Endothelial cell of umbilical vein (primary cell): ENCODE data around the gene FOXO1. TPM values are rescaled to one million over a fixed set of nuclear protein-coding genes. Genes with fewer than 3 reads are reported as not detected.

Experiments
- BruUV-seq: library from RNA; stranded (reverse); fragments of 400-500 nt; replicated peaks from 2 replicates; lab custom pipeline; 2021; lab: Mats Ljungman, UMichigan
- CTCF ChIA-PET: fragments of 300-600, 350-600 bp; sonication (Branson Sonifier 250); formaldehyde crosslinking; loops from one replicate; lab custom pipeline; 2021; ENCODE audit warnings: antibody characterized with exemption, inconsistent platforms; lab: Charles Lee
- POLR2A ChIA-PET: fragments of 300-600, 350-600 bp; sonication (Branson Sonifier 250); formaldehyde crosslinking; loops from one replicate; lab custom pipeline; 2021; ENCODE audit warnings: antibody characterized with exemption, inconsistent platforms; lab: Charles Lee
- DNase-seq: peaks from one replicate; pipeline ENCODE4 v3.0.0-alpha.2; 2011; ENCODE audit warnings: low read depth, low spot score
- FAIRE-seq: peaks from 2 replicates; lab custom pipeline; 2011; peaks lifted over from hg19 to GRCh38; lab: Jason Lieb, UNC
- H2AFZ ChIP-seq: 2 replicates; pipeline ENCODE4 v1.6.0; 2012; ENCODE audit warnings: low read depth, low read length, control low read depth, inconsistent platforms
- H3K27ac ChIP-seq: 2 replicates; pipeline ENCODE4 v1.5.1; 2011; ENCODE audit warnings: low read depth, mild to moderate bottlenecking, control low read depth, low read length, moderate library complexity; ENCODE audit not compliant: insufficient read depth
- H3K27me3 ChIP-seq, 2 experiments: 2 replicates each; pipeline versions ENCODE4 v1.6.0 to v1.6.1; 2011; ENCODE audit warnings: low read length in 2 of 2, mixed read lengths in 1 of 2; ENCODE audit not compliant: control insufficient read depth in 2 of 2, insufficient read depth in 2 of 2
- H3K36me3 ChIP-seq, 2 experiments: 2 replicates in 1 of 2; 3 replicates in 1 of 2; pipeline ENCODE4 v1.5.1; 2011; ENCODE audit warnings: low read length in 2 of 2, mild to moderate bottlenecking in 1 of 2, moderate library complexity in 1 of 2; ENCODE audit not compliant: control insufficient read depth in 2 of 2, insufficient read depth in 2 of 2; ENCODE audit errors: extremely low read depth in 1 of 2
- H3K4me1 ChIP-seq: 3 replicates; pipeline ENCODE4 v1.5.1; 2011; ENCODE audit warnings: mild to moderate bottlenecking, low read length; ENCODE audit not compliant: control insufficient read depth, insufficient read depth; ENCODE audit errors: extremely low read depth
- H3K4me2 ChIP-seq: 2 replicates; pipeline ENCODE4 v1.6.1; 2011; ENCODE audit warnings: low read length, control low read depth, mixed read lengths; ENCODE audit not compliant: insufficient read depth
- H3K4me3 ChIP-seq, 3 experiments: fragments of 200-600 bp in 1 of 3; sonication (generic), shearing (Covaris generic) in 1 of 3; replicated peaks in 1 of 3; 2 replicates each; pipeline ENCODE4 v1.5.1; 2011 to 2016; ENCODE audit warnings: control low read depth in 3 of 3, low read length in 3 of 3, mild to moderate bottlenecking in 2 of 3, inconsistent platforms in 1 of 3, low read depth in 1 of 3, moderate library complexity in 1 of 3; ENCODE audit not compliant: insufficient read depth in 1 of 3
- H3K79me2 ChIP-seq: 2 replicates; pipeline ENCODE4 v1.6.0; 2012; ENCODE audit warnings: low read length, inconsistent platforms; ENCODE audit not compliant: control insufficient read depth, insufficient read depth
- H3K9ac ChIP-seq: replicated peaks from 2 replicates; pipeline ENCODE3; 2011; ENCODE audit warnings: low read length, control low read depth; ENCODE audit not compliant: insufficient read depth; ENCODE audit errors: extremely low read depth
- H3K9me1 ChIP-seq: replicated peaks from 3 replicates; pipeline ENCODE4 v1.6.0; 2011; ENCODE audit warnings: mild to moderate bottlenecking, low read length; ENCODE audit not compliant: control insufficient read depth, insufficient read depth; ENCODE audit errors: extremely low read depth
- H3K9me3 ChIP-seq: replicated peaks from 2 replicates; pipeline ENCODE4 v1.5.1; 2012; ENCODE audit warnings: low read length, inconsistent platforms; ENCODE audit not compliant: control insufficient read depth, insufficient read depth
- H4K20me1 ChIP-seq: replicated peaks from 2 replicates; pipeline ENCODE3; 2011; ENCODE audit warnings: mild to moderate bottlenecking, low read length; ENCODE audit not compliant: control insufficient read depth, insufficient read depth; ENCODE audit errors: extremely low read depth
- EZH2 ChIP-seq: IDR thresholded peaks from 2 replicates; pipeline ENCODE4 v1.6.1; 2012; ENCODE audit warnings: borderline replicate concordance, low read depth, mild to moderate bottlenecking, moderate library complexity, low read length, inconsistent platforms; ENCODE audit not compliant: severe bottlenecking
- FOS ChIP-seq: IDR thresholded peaks from 2 replicates; pipeline ENCODE4 v1.6.1; 2011; ENCODE audit warnings: mild to moderate bottlenecking, low read length, moderate library complexity, borderline replicate concordance; ENCODE audit not compliant: insufficient read depth
- GATA2 ChIP-seq: IDR thresholded peaks from 2 replicates; pipeline ENCODE4 v1.7.0; 2011; ENCODE audit warnings: low read depth, mild to moderate bottlenecking, moderate library complexity, mixed read lengths, low read length; ENCODE audit not compliant: insufficient read length, insufficient read depth
- JUN ChIP-seq: IDR thresholded peaks from 2 replicates; pipeline ENCODE4 v1.6.1; 2011; ENCODE audit warnings: borderline replicate concordance, low read depth; ENCODE audit not compliant: insufficient read length, insufficient read depth
- MYC ChIP-seq: IDR thresholded peaks from one replicate; pipeline ENCODE4 v1.6.1; 2011; ENCODE audit warnings: mild to moderate bottlenecking, low read depth, low read length
- POLR2A ChIP-seq: IDR thresholded peaks from 2 replicates; pipeline ENCODE4 v1.6.1; 2012; ENCODE audit warnings: low read depth, mild to moderate bottlenecking, control low read depth, low read length
- POLR2AphosphoS5 ChIP-seq: IDR thresholded peaks from 2 replicates; pipeline ENCODE4 v1.6.1; 2012; ENCODE audit warnings: low read depth, mild to moderate bottlenecking, control low read depth, low read length, moderate library complexity; ENCODE audit not compliant: insufficient read depth
- dilution Hi-C: fragments of 300-500 bp; cut with MboI; formaldehyde crosslinking; loops from one replicate; pipeline ENCODE4 v1.15.0; 2019; ENCODE audit warnings: low sequenced_read_pairs; ENCODE audit not compliant: extremely low pct_ligation_motif_present
- intact Hi-C: fragments of 100-400 bp; cut with micrococcal nuclease; formaldehyde crosslinking; loops from one replicate; pipeline ENCODE4 v1.10.0; 2022
- polyA plus RNA-seq, 4 experiments: library from polyadenylated mRNA; depleted of rRNA in 3 of 4; stranded (reverse) in 3 of 4; unstranded in 1 of 4; fragments of >200 nt; gene quantifications; 2 replicates each; pipeline versions ENCODE4 v1.2.1 to v1.2.3, GENCODE V29; 2011 to 2012; ENCODE audit warnings: missing spikeins in 1 of 4
- total RNA-seq: library from RNA; stranded (reverse); gene quantifications from 2 replicates; pipeline ENCODE4 v1.2.3, GENCODE V29; 2021
- TF ChIP-seq, protein P1 (sequence below): IDR thresholded peaks from 2 replicates; pipeline ENCODE4 v1.6.1; 2011; ENCODE audit not compliant: insufficient read depth, insufficient read length
- TF ChIP-seq, protein P2 (sequence below), 2 donors: IDR thresholded peaks; 1 replicate in 1 of 2; 2 replicates in 1 of 2; pipeline ENCODE4 v1.5.1; 2011; ENCODE audit warnings: low read length in 2 of 2, mild to moderate bottlenecking in 2 of 2, moderate library complexity in 2 of 2, control low read depth in 1 of 2, inconsistent platforms in 1 of 2, low read depth in 1 of 2; ENCODE audit not compliant: insufficient read depth in 1 of 2; ENCODE audit errors: extremely low read depth in 1 of 2

FOXO1 gene
- total and polyA plus RNA-seq, 2 donors (not counting 3 experiments of a cell fraction or from before 2014, with no cell fraction given), result 44.7 to 48.5 TPM

DNA sequence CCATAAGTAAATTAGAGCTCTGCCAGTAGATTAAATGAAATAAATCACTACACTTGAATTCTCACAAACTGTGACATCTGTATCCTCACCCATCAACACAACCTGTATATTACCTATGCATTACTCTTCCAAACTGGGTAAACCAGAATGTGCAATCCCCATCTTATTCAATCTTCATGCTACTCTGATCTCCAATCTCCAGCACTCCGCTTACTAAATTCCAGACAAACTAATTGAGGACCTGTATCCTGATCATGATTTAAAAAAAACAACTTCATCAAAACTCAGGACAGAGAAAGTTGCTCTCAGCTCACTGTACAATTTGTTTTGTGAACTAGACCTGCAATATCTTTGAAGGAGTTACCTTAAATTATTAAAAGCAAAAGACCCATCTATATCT is 74.4 kb downstream of the FOXO1 start:
- Histone ChIP-seq H4K20me1 (peaks cover 3% of the 10 kb centered on the region), H3K79me2 (peaks cover 87% of the 10 kb centered on the region), H3K27ac (no peak overlapping the region), H3K27me3 (no peaks in the 10 kb centered on the region), H3K9me3 (no peaks in the 10 kb centered on the region), H3K36me3 (no peaks in the 10 kb centered on the region), H3K4me3 (no peak overlapping the region), H3K4me2 (no peak overlapping the region), H3K4me1 (peaks cover 43% of the 10 kb centered on the region), H3K9ac (no peak overlapping the region), H2AFZ (no peak overlapping the region), H3K9me1 (no peaks in the 10 kb centered on the region)
- DNase-seq (no peak), FAIRE-seq (no peak)
- BruUV-seq, result no TSS peak
- dilution Hi-C loops, result no loop called here
- ChIA-PET CTCF (interaction anchor here (1.2 kb wide), 1 partner anchor 523 kb away, joined by 3 read pairs; no protein-coding TSS in a partner anchor), POLR2A (no interaction called here)
- TF ChIP-seq MYC (no peak), JUN (no peak), POLR2AphosphoS5 (no peak), GATA2 (no peak), POLR2A (no peak), FOS (no peak), EZH2 (no peak)
- TF ChIP-seq, protein P1, sequence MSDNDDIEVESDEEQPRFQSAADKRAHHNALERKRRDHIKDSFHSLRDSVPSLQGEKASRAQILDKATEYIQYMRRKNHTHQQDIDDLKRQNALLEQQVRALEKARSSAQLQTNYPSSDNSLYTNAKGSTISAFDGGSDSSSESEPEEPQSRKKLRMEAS, result no peak
- TF ChIP-seq, protein P2, sequence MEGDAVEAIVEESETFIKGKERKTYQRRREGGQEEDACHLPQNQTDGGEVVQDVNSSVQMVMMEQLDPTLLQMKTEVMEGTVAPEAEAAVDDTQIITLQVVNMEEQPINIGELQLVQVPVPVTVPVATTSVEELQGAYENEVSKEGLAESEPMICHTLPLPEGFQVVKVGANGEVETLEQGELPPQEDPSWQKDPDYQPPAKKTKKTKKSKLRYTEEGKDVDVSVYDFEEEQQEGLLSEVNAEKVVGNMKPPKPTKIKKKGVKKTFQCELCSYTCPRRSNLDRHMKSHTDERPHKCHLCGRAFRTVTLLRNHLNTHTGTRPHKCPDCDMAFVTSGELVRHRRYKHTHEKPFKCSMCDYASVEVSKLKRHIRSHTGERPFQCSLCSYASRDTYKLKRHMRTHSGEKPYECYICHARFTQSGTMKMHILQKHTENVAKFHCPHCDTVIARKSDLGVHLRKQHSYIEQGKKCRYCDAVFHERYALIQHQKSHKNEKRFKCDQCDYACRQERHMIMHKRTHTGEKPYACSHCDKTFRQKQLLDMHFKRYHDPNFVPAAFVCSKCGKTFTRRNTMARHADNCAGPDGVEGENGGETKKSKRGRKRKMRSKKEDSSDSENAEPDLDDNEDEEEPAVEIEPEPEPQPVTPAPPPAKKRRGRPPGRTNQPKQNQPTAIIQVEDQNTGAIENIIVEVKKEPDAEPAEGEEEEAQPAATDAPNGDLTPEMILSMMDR (IDR thresholded peaks at IDR 0.05; ENCODE audit: extremely low read depth in 1 of 2, insufficient read depth in 1 of 2, low read depth in 1 of 2, low read length in 2 of 2), result no peak
- intact Hi-C loops, result no loop called here
